Left renal cortex interstitium (tissue), 4 donors: Measurements from ENCODE around the gene HERPUD1. TPM values are rescaled to one million over a fixed set of nuclear protein-coding genes. Genes with fewer than 3 reads are reported as not detected.
"Not testable (repeated sequence)": the region's sequence is repeated elsewhere in the genome, so short reads cannot be mapped to it uniquely, and the experiment has no call there.

Experiments
- DNase-seq, 4 donors: peaks; one replicate each; pipeline ENCODE4 v3.0.0-alpha.2; 2013; ENCODE audit warnings: low read depth in 4 of 4, low spot score in 2 of 4, missing footprints in 1 of 4
- polyA plus RNA-seq, 4 donors: library from polyadenylated mRNA; unstranded; fragments of 120-200 nt; gene quantifications; one replicate each; pipeline ENCODE4 v1.2.1, GENCODE V29; 2013; ENCODE audit not compliant: insufficient read length in 4 of 4

The HERPUD1 gene
- polyA plus RNA-seq, 4 donors, result 110 to 132 (median 123) TPM

- DNase-seq, result no peak
Observed at GRCh38 chr16:56933828-56934598, 2.1 kb downstream of the HERPUD1 start.

- DNase-seq, result not testable (repeated sequence)
Observed at GRCh38 chr16:56934599-56935145, 2.7 kb downstream of the HERPUD1 start.

GRCh38 chr16:56935201-56935600 is 3.3 kb downstream of the HERPUD1 start:
- DNase-seq, result no peak

GRCh38 chr16:56936491-56936890 is 4.5 kb downstream of the HERPUD1 start:
- DNase-seq, result no peak

DNA sequence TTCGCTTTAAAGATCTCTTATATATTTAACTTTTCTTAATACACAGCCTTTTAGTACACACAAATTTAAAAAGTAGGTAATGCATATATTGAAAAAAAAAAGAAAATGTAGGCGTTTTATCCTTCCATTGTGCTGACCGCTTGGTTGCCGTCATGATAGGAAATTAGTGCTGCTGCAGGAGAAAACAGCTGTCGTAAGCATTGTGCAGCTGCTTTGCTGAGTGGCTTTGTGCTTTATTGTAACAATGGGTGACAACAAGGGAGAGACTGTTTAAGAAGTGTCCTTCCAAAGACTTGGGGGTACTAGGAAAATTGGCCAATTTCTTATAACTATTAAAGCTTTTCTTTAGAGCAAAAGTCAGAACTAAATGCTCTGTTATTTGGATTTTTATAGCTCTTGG is 5.0 kb downstream of the HERPUD1 start:
- DNase-seq, result no peak

DNA sequence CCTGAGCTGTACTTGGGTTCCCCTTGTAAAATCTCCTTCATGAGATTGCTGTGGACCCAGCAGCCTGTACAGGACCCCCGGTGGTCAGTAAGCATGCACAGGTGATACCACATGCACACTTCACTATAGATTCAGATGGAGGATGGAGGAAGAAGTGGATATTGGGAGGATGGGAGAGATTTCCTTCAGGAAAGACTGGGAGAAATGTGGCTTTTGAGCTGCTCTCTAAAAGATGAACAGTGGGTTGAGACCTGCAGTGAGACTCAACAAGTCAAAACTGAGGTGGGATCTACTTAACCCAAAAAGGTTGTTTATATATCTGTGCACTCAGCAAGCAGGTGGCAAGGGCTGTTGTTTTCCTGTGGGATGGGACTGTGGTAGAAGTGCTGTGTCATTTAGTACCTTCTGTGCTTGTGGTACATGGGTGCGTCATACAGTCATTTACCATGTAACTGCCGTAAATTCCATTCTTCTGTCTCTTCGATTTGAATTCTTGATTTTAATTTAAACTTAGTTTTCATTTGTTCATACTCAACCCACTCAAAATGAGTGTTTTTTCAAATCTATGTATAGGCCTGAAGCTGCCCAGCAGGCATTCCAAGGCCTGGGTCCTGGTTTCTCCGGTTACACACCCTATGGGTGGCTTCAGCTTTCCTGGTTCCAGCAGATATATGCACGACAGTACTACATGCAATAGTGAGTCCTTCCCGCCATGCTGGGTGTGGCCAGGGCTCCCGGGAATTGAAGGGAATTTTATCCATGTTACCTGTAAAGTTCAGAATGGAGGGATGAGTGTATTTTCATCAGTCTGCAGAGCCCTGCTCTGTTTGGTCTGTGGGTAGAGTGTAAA is 6.9 kb downstream of the HERPUD1 start:
- DNase-seq, result no peak

DNA sequence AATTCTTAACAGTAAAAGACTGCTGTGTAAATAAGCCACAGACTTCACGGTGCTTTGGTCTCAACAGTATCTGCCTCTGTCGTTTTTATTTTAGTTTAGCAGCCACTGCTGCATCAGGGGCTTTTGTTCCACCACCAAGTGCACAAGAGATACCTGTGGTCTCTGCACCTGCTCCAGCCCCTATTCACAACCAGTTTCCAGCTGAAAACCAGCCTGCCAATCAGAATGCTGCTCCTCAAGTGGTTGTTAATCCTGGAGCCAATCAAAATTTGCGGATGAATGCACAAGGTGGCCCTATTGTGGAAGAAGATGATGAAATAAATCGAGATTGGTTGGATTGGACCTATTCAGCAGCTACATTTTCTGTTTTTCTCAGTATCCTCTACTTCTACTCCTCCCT is 7.9 kb downstream of the HERPUD1 start:
- no peak for DNase-seq

DNA sequence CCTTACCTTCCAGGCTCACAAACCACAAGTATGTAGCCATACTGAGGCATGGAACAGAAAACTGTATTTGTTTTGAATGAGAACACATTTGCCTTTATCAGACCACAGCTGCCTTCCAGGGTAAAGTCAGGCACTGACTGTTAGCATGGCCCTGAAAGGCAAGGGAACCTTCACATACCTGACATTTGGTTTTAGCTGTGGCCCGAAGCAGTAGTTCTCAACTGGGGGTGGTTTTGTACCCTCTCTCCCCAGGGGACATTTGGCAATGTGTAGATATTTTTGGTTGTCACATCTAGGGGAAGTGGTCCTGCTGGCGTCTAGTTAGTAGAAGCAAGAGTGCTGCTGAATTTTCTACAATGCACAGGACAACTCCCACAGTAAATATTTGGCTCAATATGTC is 9.2 kb downstream of the HERPUD1 start:
- DNase-seq, result no peak

DNA sequence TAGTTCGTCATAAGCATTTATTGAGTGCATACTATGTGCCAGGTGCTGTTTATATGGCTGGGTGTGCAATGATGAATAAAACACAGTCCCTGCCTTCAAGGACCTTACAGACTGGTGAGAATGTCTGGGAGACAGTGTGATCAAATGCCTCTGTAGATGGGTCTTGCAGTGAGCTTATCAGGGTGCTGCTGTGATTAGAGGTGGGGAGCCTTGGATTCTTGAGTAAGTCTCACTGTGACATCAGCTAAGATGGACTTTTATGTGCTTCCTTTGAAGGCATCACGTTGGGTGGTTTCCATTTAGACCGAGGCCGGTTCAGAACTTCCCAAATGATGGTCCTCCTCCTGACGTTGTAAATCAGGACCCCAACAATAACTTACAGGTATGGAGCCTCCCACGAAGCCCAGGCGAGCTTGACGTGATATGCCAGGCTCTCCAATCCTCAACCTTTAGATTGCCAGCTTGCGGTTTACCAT is 10.0 kb downstream of the HERPUD1 start:
- no peak for DNase-seq

- DNase-seq, result no peak
Observed at GRCh38 chr16:56943761-56944375, 11.9 kb downstream of the HERPUD1 start.

DNA sequence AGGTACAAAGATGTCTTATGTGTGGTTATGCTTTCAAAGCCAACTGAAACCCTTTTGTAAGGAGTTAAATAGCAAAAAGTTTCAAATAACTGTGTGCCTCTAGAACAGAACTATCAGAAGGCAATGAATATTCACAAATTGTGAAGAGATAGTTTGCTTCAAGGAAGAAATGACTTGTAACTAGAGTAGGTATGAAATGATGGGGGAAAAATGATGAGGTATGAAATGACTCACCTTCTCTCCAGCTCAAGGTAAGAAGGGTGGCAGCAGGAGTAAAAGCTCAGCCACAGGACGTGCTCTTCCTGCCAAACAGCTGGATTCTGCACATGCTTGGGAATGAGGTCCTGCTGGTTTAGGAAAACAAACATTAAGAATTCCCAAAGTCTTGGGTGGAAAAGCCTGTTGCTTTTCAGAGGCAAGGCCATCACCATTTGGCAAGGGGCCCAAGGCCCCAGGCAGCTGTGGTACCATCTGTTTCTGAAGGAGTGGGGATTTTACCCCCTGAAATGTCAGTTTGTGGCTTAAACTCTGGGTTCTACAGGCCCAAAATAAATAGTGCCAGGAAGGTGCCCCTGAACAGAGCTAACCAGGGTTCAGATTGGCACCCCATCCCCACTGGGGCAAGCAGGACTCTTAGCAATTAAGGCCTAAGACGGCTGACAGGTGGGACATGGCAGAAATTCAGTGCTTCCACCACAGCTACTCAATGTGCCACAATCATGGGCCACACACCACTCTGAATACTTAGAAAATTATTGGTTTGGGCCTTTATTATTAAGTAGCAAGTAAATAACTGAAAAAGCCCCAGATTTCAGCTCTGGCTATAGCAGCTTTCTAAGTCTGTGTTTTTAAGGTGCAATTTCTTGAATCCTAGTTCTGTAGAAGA is 13.3 kb downstream of the HERPUD1 start:
- no peak for DNase-seq

DNA sequence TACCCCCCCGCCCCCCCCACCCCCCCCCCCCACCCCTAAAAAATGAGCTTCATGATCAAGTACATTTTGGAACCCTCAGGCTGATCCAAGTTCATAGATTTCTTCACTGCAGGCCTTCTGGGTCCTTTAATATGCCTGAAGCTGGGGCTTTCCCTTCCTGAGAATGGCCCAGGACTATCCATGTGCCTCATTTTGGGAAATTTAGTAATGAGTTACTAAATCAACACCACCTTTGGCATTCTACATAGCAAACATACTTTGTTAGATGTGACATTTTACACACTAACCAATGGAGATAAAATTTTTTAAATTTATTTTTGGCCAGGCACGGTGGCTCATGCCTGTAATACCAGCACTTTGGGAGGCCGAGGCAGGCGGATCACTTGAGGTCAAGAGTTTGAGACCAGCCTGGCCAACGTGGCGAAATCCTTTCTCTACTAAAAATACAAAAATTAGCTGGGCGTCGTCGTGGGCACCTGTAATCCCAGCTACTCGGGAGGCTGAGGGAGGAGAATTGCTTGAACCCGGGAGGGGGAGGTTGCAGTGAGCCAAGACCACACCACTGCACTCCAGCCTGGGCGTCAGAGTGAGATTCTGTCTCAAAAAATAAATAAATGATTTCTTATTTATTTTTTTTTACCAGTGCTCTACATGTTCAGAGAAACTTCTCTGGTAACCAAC is 14.0 kb downstream of the HERPUD1 start:
- no peak for DNase-seq

- no peak for DNase-seq
Observed at GRCh38 chr16:56946767-56947603, 15.0 kb downstream of the HERPUD1 start.

DNA sequence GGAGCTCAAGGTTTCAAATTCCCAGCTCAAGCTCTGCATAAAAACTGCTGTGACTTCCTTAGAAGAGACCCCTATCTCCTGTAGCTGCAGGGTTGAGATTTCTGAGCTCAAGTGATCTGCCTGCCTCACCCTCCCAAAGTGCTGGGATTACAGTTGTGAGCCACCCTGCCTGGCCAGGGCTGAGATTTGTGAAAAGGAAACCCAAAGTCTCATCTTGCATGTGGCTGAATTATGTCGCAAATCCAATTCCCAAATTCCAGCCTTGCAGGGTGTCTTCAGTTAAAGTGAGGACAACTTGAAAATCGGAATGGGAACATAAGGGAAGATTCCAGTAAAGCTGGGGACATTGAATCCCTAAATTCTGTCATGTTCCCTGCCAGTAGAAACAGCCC is 15.7 kb downstream of the HERPUD1 start:
- no peak for DNase-seq

- no peak for DNase-seq
Observed at GRCh38 chr16:56948234-56948633, 16.3 kb downstream of the HERPUD1 start.

- DNase-seq, result no peak
Observed at GRCh38 chr16:56950051-56950450, 18.1 kb downstream of the HERPUD1 start.

DNA sequence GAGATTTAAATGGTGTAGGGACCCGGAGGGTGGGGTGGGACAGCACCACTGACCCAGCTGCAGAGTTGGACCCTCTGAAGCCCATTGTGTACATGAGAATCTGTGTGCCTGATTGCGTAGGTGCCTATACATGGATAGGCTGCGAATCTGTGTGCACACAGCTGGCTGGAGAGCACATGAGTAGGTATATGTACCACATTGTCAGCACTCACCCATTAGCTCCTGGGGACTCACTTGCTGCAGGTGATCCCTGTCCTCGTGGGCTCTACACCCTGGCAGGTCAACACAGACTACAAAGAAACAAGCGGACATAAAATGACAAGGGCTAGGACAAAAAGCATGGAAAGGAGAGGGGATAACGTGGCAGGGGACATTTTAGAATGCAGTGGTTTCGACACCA is 18.5 kb downstream of the HERPUD1 start:
- no peak for DNase-seq

GRCh38 chr16:56950881-56951771 is 19.2 kb downstream of the HERPUD1 start:
- DNase-seq, result no peak
